Upper lobe of right lung (tissue), 1 donor: Measurements from ENCODE around the gene USP31. TPM values are rescaled to one million over a fixed set of nuclear protein-coding genes. Genes with fewer than 3 reads are reported as not detected.

Experiments
- ATAC-seq: fragments of 200-7000 bp; cut with Tn5 transposase; one replicate; pipeline ENCODE4 v1.9.1; 2020; ENCODE audit warnings: mild to moderate bottlenecking, moderate library complexity
- DNase-seq: peaks from one replicate; pipeline ENCODE4 v3.0.0-alpha.2; 2020
- H3K27ac ChIP-seq: fragments of 200-600 bp; one replicate; pipeline ENCODE4 v1.8.0; 2022
- H3K27me3 ChIP-seq: fragments of 200-600 bp; one replicate; pipeline ENCODE4 v1.8.0; 2022; ENCODE audit warnings: mild to moderate bottlenecking
- H3K36me3 ChIP-seq: fragments of 200-600 bp; one replicate; pipeline ENCODE4 v1.8.0; 2022
- H3K4me1 ChIP-seq: fragments of 200-600 bp; one replicate; pipeline ENCODE4 v1.8.0; 2022
- H3K4me3 ChIP-seq: fragments of 200-600 bp; one replicate; pipeline ENCODE4 v1.8.0; 2022; ENCODE audit warnings: mild to moderate bottlenecking
- H3K9me3 ChIP-seq: fragments of 200-600 bp; one replicate; pipeline ENCODE4 v1.8.0; 2022
- intact Hi-C: fragments of 100-400 bp; cut with DNase I; formaldehyde crosslinking; loops from one replicate; pipeline ENCODE4 v1.11.0; 2022
- total RNA-seq: library from RNA; stranded (reverse); fragmentation: NEBNext Ultra II Directional; extraction: Animal tissue kit (Norgen Biotek cat#: 25700); gene quantifications from one replicate; pipeline ENCODE4 v1.2.1, GENCODE V29; 2021
- TF ChIP-seq, protein P1 (sequence below): fragments of 200-600 bp; IDR thresholded peaks from one replicate; pipeline ENCODE4 v1.8.0; 2022; ENCODE audit warnings: antibody characterized with exemption
- donor health status: DM: no; HTN: yes; CAD: no; lungs with severe emphysema.

Gene USP31
- total RNA-seq, 1 donor from 2014 or later = 15.9 TPM

DNA sequence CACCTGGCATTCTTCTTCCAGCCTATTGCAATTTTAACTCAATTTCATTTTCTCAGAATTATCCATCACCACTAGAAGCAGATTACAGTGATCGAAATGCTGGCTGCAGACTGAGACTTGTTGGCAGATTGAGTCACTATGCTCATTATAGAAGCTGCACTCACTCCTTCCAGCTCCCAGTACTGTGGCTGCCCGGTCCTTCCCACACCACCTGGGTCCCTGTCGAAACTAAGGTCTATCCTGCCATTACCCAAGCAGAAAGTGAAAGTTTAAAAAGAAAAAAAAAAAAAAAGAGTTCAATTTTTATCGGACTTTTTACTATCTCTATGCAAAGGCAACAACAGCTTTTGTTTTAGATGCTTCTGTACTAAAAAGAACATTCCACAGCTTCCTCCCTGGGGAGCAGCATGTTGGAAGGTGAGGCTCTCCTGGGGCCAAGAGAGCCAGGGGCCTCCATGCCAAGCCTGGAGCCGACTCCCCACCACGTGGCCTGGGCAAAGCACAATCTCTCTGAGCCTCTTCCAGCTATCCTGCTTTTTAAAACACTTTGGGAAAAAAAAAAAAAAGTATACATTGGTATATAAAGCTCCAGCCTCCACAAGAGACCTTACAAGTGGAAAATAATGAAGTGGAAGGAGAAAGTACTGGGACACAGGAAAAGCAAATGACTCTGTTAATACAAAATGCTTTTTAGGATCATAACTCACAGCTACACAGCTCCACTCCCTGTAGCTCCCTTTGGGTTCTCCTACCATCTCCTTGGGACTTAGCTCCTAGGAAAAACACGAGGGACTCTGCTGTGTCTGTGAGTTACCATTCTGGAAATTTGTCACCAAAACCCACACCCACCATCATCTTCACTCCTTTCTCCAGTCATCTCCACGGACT is 77.8 kb downstream of the USP31 start:
- H3K27me3 ChIP-seq = no peaks in the 10 kb centered on the region
- TF ChIP-seq, protein P1, sequence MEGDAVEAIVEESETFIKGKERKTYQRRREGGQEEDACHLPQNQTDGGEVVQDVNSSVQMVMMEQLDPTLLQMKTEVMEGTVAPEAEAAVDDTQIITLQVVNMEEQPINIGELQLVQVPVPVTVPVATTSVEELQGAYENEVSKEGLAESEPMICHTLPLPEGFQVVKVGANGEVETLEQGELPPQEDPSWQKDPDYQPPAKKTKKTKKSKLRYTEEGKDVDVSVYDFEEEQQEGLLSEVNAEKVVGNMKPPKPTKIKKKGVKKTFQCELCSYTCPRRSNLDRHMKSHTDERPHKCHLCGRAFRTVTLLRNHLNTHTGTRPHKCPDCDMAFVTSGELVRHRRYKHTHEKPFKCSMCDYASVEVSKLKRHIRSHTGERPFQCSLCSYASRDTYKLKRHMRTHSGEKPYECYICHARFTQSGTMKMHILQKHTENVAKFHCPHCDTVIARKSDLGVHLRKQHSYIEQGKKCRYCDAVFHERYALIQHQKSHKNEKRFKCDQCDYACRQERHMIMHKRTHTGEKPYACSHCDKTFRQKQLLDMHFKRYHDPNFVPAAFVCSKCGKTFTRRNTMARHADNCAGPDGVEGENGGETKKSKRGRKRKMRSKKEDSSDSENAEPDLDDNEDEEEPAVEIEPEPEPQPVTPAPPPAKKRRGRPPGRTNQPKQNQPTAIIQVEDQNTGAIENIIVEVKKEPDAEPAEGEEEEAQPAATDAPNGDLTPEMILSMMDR = no peak
- no peak overlapping the region for H3K4me3 ChIP-seq
- H3K4me1 ChIP-seq = peaks cover 10% of the 10 kb centered on the region
- H3K9me3 ChIP-seq = no peaks in the 10 kb centered on the region
- ATAC-seq (peak; percentile 33), DNase-seq (no peak)
- H3K36me3 ChIP-seq = peaks cover 72% of the 10 kb centered on the region
- no peak overlapping the region for H3K27ac ChIP-seq
- intact Hi-C loops = no loop called here

GRCh38 chr16:23069844-23070243 is 79.4 kb downstream of the USP31 start:
- peaks cover 10% of the 10 kb centered on the region for H3K4me1 ChIP-seq
- TF ChIP-seq, protein P1 = no peak
- no peaks in the 10 kb centered on the region for H3K27me3 ChIP-seq
- peaks cover 67% of the 10 kb centered on the region for H3K36me3 ChIP-seq
- DNase-seq = no peak
- H3K9me3 ChIP-seq = no peaks in the 10 kb centered on the region
- no peak overlapping the region for H3K4me3 ChIP-seq
- no peak overlapping the region for H3K27ac ChIP-seq
- no peak for ATAC-seq
- intact Hi-C loops = no loop called here

- H3K9me3 ChIP-seq = no peaks in the 10 kb centered on the region
- H3K4me3 ChIP-seq = no peak overlapping the region
- DNase-seq = no peak
- H3K4me1 ChIP-seq = peaks cover 10% of the 10 kb centered on the region
- TF ChIP-seq, protein P1 = no peak
- H3K36me3 ChIP-seq = peaks cover 55% of the 10 kb centered on the region
- ATAC-seq = no peak
- H3K27me3 ChIP-seq = no peaks in the 10 kb centered on the region
- H3K27ac ChIP-seq = no peak overlapping the region
- intact Hi-C loops = no loop called here
Measured at GRCh38 chr16:23068079-23068736, 81.0 kb downstream of the USP31 start.

- Histone ChIP-seq H3K4me1 (peaks cover 7% of the 10 kb centered on the region), H3K9me3 (no peaks in the 10 kb centered on the region)
Measured at GRCh38 chr16:23066676-23067075, 82.6 kb downstream of the USP31 start.

DNA sequence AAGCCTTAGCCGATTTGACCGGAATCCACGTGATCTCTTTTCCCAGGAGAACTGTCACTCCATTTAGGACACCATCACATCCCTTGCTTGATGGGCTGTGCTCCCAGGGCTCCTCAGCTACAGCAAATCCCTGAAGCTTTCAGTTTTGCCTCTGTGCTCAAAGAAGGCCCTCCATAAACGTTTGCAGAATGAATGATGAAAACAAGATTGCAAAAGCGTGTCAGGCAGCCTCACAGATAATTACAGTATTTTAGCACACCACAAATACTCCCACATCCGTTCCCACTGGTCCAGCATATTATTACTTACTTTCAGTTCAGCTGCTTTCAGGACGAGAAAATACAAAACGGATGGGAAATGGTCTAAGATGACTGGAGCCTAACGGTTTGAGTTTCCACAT is 84.6 kb downstream of the USP31 start:
- TF ChIP-seq, protein P1 = no peak
- H3K4me3 ChIP-seq = no peak overlapping the region

More at GRCh38 chr16:23066676-23067075, 82.6 kb downstream of the USP31 start:
- ATAC-seq = no peak
- Histone ChIP-seq H3K4me3 (no peak overlapping the region), H3K27me3 (no peaks in the 10 kb centered on the region), H3K36me3 (peaks cover 47% of the 10 kb centered on the region), H3K27ac (no peak overlapping the region)
- DNase-seq = no peak
- TF ChIP-seq, protein P1 = no peak
- intact Hi-C loops = no loop called here

More for the DNA sequence above, 84.6 kb downstream of the USP31 start:
- no peaks in the 10 kb centered on the region for H3K27me3 ChIP-seq
- ATAC-seq = peak; percentile 49
- H3K9me3 ChIP-seq = no peaks in the 10 kb centered on the region
- DNase-seq = no peak
- intact Hi-C loops = no loop called here
- peaks cover 30% of the 10 kb centered on the region for H3K36me3 ChIP-seq
- no peak overlapping the region for H3K27ac ChIP-seq
- no peaks in the 10 kb centered on the region for H3K4me1 ChIP-seq
